ENCODE measurements around the gene PTMS. TPM values are rescaled to one million over a fixed set of nuclear protein-coding genes. Genes with fewer than 3 reads are reported as not detected.
A peak's percentile ranks its signal among the peaks of the same experiment; 100 is the strongest.

Gene PTMS
- total RNA-seq, 1 donor from 2014 or later = 554 TPM

DNA sequence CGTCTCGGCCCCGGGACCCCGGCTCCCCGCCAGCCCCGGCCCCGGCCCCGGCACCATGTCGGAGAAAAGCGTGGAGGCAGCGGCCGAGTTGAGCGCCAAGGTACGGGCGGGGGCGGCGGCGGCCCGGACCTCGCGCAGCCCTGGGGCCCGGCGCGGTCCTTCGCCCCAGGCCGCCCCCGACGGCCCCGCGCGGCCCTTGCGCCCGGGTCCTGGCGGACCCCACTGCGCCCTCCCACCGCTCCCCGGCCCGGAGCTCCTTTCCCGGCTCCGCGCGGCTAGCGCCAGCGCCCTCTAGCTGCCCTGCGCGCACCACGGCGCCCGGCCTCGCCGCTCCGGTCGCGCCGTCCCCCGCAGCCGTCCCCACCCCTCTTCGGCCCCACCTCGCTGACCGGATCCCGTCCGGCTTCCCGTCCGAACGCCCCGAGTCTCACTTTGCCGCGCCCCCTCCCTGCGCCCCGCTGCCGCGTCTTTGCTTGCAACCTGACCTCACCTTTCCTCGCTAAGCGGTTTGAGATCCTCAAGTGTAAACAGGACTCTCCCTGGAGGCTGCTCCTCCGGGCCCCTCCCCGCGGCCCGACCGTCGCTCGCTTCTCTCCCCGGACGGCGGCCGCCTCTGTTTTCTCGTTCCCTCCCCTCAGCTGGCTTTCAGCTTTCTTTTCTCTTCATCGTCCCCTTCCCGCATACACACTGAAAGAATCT is 637 bp downstream of the PTMS start:
- peak; percentile 92 for DNase-seq (ENCODE audit: extremely low spot score, unreplicated experiment)
- Mint-ChIP-seq H3K36me3 (ENCODE audit: unreplicated experiment) (peaks cover 11% of the 10 kb centered on the region), H3K27ac (ENCODE audit: unreplicated experiment) (peak overlapping the region; percentile 91), H3K9me3 (ENCODE audit: unreplicated experiment) (no peaks in the 10 kb centered on the region), H3K4me3 (ENCODE audit: unreplicated experiment) (peak overlapping the region; percentile 95), H3K4me1 (ENCODE audit: unreplicated experiment) (peaks cover 61% of the 10 kb centered on the region), H3K27me3 (ENCODE audit: unreplicated experiment) (no peaks in the 10 kb centered on the region)
- peak; percentile 77 for TF ChIP-seq CTCF (IDR thresholded peaks at IDR 0.05)

GRCh38 chr12:6767353-6768319 is 1.5 kb downstream of the PTMS start:
- Mint-ChIP-seq H3K27ac (ENCODE audit: unreplicated experiment) (peak overlapping the region; percentile 91), H3K36me3 (ENCODE audit: unreplicated experiment) (peaks cover 11% of the 10 kb centered on the region), H3K27me3 (ENCODE audit: unreplicated experiment) (no peaks in the 10 kb centered on the region), H3K4me1 (ENCODE audit: unreplicated experiment) (peaks cover 54% of the 10 kb centered on the region), H3K4me3 (ENCODE audit: unreplicated experiment) (peak overlapping the region; percentile 95), H3K9me3 (ENCODE audit: unreplicated experiment) (no peaks in the 10 kb centered on the region)
- DNase-seq (ENCODE audit: extremely low spot score, unreplicated experiment) = no peak
- TF ChIP-seq CTCF (IDR thresholded peaks at IDR 0.05) = no peak

DNA sequence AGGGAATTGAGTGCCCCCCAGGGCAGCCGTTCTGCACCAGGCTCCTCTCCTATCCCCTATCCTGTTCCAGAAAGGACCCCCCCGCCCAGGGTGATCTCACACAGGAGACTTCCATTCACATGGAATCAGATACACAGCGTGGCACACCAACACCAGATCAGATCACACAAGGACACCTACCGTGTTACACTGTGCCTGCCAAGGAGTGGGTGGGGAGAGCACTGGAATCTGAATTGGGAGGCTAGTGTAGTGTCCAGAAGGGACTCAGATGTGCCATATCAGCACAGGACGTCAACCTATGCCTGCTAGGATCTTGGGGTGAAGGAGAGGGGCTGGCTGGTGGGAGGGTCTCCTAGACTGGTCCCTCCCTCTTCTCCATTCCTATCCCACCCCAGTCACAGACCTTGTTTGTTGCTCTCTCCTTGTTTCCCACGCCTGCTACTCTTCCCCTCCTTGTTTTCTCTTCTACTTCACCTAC is 2.3 kb downstream of the PTMS start:
- H3K27ac Mint-ChIP-seq (ENCODE audit: unreplicated experiment) = peak overlapping the region; percentile 91
- H3K27me3 Mint-ChIP-seq (ENCODE audit: unreplicated experiment) = no peaks in the 10 kb centered on the region
- H3K9me3 Mint-ChIP-seq (ENCODE audit: unreplicated experiment) = no peaks in the 10 kb centered on the region
- H3K36me3 Mint-ChIP-seq (ENCODE audit: unreplicated experiment) = peaks cover 11% of the 10 kb centered on the region
- TF ChIP-seq CTCF (IDR thresholded peaks at IDR 0.05) = no peak
- peaks cover 47% of the 10 kb centered on the region for H3K4me1 Mint-ChIP-seq (ENCODE audit: unreplicated experiment)
- peak overlapping the region; percentile 95 for H3K4me3 Mint-ChIP-seq (ENCODE audit: unreplicated experiment)
- DNase-seq (ENCODE audit: extremely low spot score, unreplicated experiment) = no peak

DNA sequence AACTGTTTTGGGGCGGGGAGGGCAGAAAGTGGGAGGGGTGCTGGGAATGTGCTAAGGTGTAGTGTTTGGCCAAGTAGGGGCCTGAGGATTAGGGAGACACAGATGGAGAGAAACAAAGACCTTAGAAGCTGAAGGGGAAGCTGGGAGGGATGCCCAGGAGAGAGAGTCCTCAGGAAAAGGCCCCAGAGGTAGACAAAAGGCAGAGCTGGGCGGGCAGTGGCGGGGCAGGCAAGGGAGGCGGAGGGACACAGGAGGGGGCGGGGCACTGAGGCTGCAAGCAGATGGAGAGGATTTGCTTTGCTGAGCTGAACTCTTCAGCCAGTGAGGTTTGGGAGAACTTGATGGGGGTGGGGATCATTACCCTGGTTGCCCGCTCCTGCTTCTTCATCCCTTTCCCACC is 2.8 kb downstream of the PTMS start:
- Mint-ChIP-seq H3K36me3 (ENCODE audit: unreplicated experiment) (peaks cover 11% of the 10 kb centered on the region), H3K27me3 (ENCODE audit: unreplicated experiment) (no peaks in the 10 kb centered on the region), H3K9me3 (ENCODE audit: unreplicated experiment) (no peaks in the 10 kb centered on the region), H3K4me3 (ENCODE audit: unreplicated experiment) (peak overlapping the region; percentile 95), H3K4me1 (ENCODE audit: unreplicated experiment) (peaks cover 42% of the 10 kb centered on the region), H3K27ac (ENCODE audit: unreplicated experiment) (peak overlapping the region; percentile 91)
- DNase-seq (ENCODE audit: extremely low spot score, unreplicated experiment) = no peak
- TF ChIP-seq CTCF (IDR thresholded peaks at IDR 0.05) = no peak

GRCh38 chr12:6769666-6770065 is 3.5 kb downstream of the PTMS start:
- Mint-ChIP-seq H3K9me3 (ENCODE audit: unreplicated experiment) (no peaks in the 10 kb centered on the region), H3K4me3 (ENCODE audit: unreplicated experiment) (peak overlapping the region; percentile 29), H3K4me1 (ENCODE audit: unreplicated experiment) (peaks cover 37% of the 10 kb centered on the region), H3K36me3 (ENCODE audit: unreplicated experiment) (peaks cover 12% of the 10 kb centered on the region), H3K27me3 (ENCODE audit: unreplicated experiment) (no peaks in the 10 kb centered on the region), H3K27ac (ENCODE audit: unreplicated experiment) (peak overlapping the region; percentile 63)
- no peak for DNase-seq (ENCODE audit: extremely low spot score, unreplicated experiment)
- TF ChIP-seq CTCF (IDR thresholded peaks at IDR 0.05) = no peak
